Adrenal gland (tissue), 12 donors: ENCODE results near the gene GGT5. TPM values are rescaled to one million over a fixed set of nuclear protein-coding genes. Genes with fewer than 3 reads are reported as not detected.
A peak's percentile ranks its signal among the peaks of the same experiment; 100 is the strongest.
"Not testable (repeated sequence)": the region's sequence is repeated elsewhere in the genome, so short reads cannot be mapped to it uniquely, and the experiment has no call there.

Source experiments
- DNase-seq, 7 donors: peaks; one replicate each; pipeline ENCODE4 v3.0.0-alpha.2; 2019 to 2020
- H3K27ac ChIP-seq, 5 donors: fragments of 200-600 bp; sonication (generic) in 4 of 5; 1 replicate in 3 of 5; 2 replicates in 2 of 5; pipeline versions ENCODE4 v1.5.1 to v1.8.0; 2016 to 2020; ENCODE audit warnings: mild to moderate bottlenecking in 1 of 5
- H3K27me3 ChIP-seq: fragments of 200-600 bp; 2 replicates; pipeline ENCODE4 v1.8.0; 2021
- H3K36me3 ChIP-seq, 2 donors: fragments of 200-600 bp; replicated peaks in 1 of 2; 1 replicate in 1 of 2; 2 replicates in 1 of 2; pipeline versions ENCODE4 v1.5.1 to v1.8.0; 2018 to 2022
- H3K4me1 ChIP-seq, 2 donors: fragments of 200-600 bp; replicated peaks in 1 of 2; 1 replicate in 1 of 2; 2 replicates in 1 of 2; pipeline versions ENCODE4 v1.5.1 to v1.8.0; 2018 to 2021
- H3K4me3 ChIP-seq, 4 donors: fragments of 200-600 bp; sonication (generic) in 3 of 4; one replicate each; pipeline ENCODE4 v1.5.1; 2016 to 2018
- H3K9me3 ChIP-seq, 3 donors: fragments of 200-600 bp; sonication (generic) in 1 of 3; replicated peaks in 1 of 3; 1 replicate in 2 of 3; 2 replicates in 1 of 3; pipeline versions ENCODE4 v1.5.1 to v1.8.0; 2016 to 2021
- POLR2A ChIP-seq, 2 donors: fragments of 450-650 bp; IDR thresholded peaks; one replicate each; pipeline ENCODE4 v1.6.1; 2017; ENCODE audit warnings: antibody characterized with exemption in 2 of 2, mild to moderate bottlenecking in 2 of 2, moderate library complexity in 1 of 2
- WGBS, 4 donors: extraction: QIAGEN DNeasy Blood & Tissue Kit in 2 of 4; methylation state at CpG; one replicate each; pipeline versions ENCODE4 v1.1.5 to v1.1.7; 2013 to 2017; 5-methylcytosine and 5-hydroxymethylcytosine counted together
- intact Hi-C, 2 donors: fragments of 100-400 bp; cut with DNase I; formaldehyde crosslinking; loops; one replicate each; pipeline versions ENCODE4 v1.14.1 to v1.15.0; 2022 to 2023
- polyA plus RNA-seq, 3 donors: library from polyadenylated mRNA; stranded (reverse); fragments of 200-250 nt in 2 of 3; fragments of 350-450 nt in 1 of 3; fragmentation: Illumina TruSeq in 1 of 3; extraction: RNeasy Lipid Tissue Mini Kit (QIAGEN cat#74804) in 1 of 3; gene quantifications; one replicate each; pipeline ENCODE4 v1.2.3, GENCODE V29; 2013 to 2014
- total RNA-seq, 9 donors: library from RNA; depleted of rRNA in 4 of 9; stranded (reverse); fragments of >200 nt in 4 of 9; fragments of 120-200 nt in 1 of 9; fragmentation: NEBNext Ultra II Directional in 1 of 9; extraction: Animal tissue kit (Norgen Biotek cat#: 25700) in 1 of 9; gene quantifications; one replicate each; pipeline versions ENCODE4 v1.1.0 to v1.2.4, GENCODE V29; 2013 to 2023
- TF ChIP-seq, protein P1 (sequence below), 6 experiments: fragments of 450-650 bp in 4 of 6; fragments of 200-600 bp in 2 of 6; sonication (generic) in 1 of 6; IDR thresholded peaks; 1 replicate in 5 of 6; 2 replicates in 1 of 6; pipeline versions ENCODE4 v1.5.1 to v1.8.0; 2016 to 2021; ENCODE audit warnings: antibody characterized with exemption in 6 of 6, mild to moderate bottlenecking in 2 of 6, moderate library complexity in 1 of 6
- donor health status: healthy with polysubstance abuse.
- donor health status: Bipolar disorder and iron deficiency.
- donor health status: DM: yes; HTN: yes; CAD: no.
- donor health status: DM: no; HTN: no; CAD: no.
- donor health status: DM: no; HTN: no; CAD: no.
- donor health status: DM: yes; HTN: yes; CAD: no.

Gene GGT5
- total and polyA plus RNA-seq, 12 donors = 7.5 to 149 (median 78.5) TPM

DNA sequence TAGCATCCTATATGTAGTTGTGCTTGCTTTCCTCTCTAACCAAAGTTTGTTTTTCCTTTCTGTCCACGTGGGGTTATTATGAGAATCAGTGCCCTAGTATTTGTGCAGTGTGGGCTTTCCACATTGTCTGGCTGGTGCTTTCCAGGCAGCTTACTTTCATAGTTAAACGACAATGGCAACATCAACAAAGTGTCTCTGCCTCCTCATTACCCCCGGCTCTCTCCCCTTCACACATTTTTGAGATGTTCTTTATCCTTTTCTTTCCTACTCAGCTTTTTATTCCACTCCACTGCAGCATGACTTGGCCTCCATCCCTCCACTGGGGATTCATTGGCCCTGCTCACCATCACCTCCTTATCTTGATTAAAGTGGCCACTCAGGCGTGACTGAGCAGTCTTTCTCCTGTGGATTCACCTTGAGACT, 44.9 kb upstream of the GGT5 start:
- H3K4me3 ChIP-seq = no peak overlapping the region

DNA sequence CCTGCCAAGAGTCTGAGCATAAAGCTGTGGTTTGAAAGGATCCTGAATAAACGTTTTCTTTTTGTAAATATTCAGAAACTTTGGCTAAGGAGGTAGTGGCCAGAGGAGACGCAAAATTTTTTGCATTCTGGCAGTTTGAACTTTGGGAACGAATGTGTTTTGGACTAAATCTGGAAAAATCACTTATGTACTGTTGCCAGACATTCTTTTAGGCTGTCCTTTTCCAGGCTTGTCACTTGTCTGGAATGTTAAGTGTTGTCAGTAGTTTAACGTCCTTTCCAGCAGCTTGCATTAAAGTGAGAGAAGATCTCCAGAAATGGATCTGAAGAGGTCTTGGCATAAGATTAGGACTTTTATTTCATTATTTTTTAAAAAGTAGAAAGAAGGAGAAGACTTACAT, 44.2 kb upstream of the GGT5 start:
- no peak for DNase-seq
- H3K4me3 ChIP-seq = no peak overlapping the region
- peaks cover 50 to 65% of the 10 kb centered on the region in 2 donors for H3K4me1 ChIP-seq
- no peaks in the 10 kb centered on the region for H3K27me3 ChIP-seq
- H3K36me3 ChIP-seq = no peaks in the 10 kb centered on the region
- intact Hi-C loops = no loop called here
- 9 to 19% (median 15%) methylated on average over 4 of the region's 4 CpGs for WGBS, 4 donors
- TF ChIP-seq POLR2A (IDR thresholded peaks at IDR 0.05) = peak in 1 of 2 donors; percentile 36
- TF ChIP-seq, protein P1, sequence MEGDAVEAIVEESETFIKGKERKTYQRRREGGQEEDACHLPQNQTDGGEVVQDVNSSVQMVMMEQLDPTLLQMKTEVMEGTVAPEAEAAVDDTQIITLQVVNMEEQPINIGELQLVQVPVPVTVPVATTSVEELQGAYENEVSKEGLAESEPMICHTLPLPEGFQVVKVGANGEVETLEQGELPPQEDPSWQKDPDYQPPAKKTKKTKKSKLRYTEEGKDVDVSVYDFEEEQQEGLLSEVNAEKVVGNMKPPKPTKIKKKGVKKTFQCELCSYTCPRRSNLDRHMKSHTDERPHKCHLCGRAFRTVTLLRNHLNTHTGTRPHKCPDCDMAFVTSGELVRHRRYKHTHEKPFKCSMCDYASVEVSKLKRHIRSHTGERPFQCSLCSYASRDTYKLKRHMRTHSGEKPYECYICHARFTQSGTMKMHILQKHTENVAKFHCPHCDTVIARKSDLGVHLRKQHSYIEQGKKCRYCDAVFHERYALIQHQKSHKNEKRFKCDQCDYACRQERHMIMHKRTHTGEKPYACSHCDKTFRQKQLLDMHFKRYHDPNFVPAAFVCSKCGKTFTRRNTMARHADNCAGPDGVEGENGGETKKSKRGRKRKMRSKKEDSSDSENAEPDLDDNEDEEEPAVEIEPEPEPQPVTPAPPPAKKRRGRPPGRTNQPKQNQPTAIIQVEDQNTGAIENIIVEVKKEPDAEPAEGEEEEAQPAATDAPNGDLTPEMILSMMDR (IDR thresholded peaks at IDR 0.05) = no peak
- peak overlapping the region in 4 of 5 donors; percentile 67 to 77 (median 68) for H3K27ac ChIP-seq
- H3K9me3 ChIP-seq = no peaks in the 10 kb centered on the region

More for the DNA sequence above, 44.9 kb upstream of the GGT5 start:
- Histone ChIP-seq H3K36me3 (no peaks in the 10 kb centered on the region), H3K4me1 (peaks cover 50 to 61% of the 10 kb centered on the region in 2 donors), H3K27ac (peak overlapping the region; percentile 32 to 77 (median 67)), H3K27me3 (no peaks in the 10 kb centered on the region), H3K9me3 (no peaks in the 10 kb centered on the region)
- peak in 1 of 7 donors; percentile 26 for DNase-seq
- TF ChIP-seq, protein P1 (IDR thresholded peaks at IDR 0.05) = no peak
- TF ChIP-seq POLR2A (IDR thresholded peaks at IDR 0.05) = no peak
- 23 to 39% (median 29%) methylated on average over 4 of the region's 4 CpGs for WGBS, 4 donors
- intact Hi-C loops = no loop called here

DNA sequence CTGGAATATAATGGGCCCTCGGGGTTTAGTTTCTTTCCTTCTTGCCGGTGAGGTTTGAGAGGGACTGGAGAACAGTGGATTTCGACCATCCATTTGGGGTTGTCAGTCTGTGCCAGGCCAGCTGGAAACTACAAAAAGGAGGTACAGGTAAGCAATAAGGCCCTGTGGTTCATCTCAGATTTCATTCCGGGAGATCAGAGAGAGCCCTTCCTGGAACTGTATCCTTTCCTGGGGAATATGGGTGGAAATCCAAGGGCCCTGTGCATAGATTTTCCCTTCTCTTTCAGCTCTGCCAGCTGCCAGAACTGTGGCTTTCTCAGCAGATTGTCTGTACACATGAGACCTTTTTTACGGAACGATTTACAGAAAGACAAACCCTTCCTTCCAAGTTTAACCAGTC, 42.9 kb upstream of the GGT5 start:
- Histone ChIP-seq H3K27ac (peak overlapping the region in 2 of 5 donors; percentile 40 to 70), H3K4me1 (peaks cover 50 to 60% of the 10 kb centered on the region in 2 donors)
- H3K9me3 ChIP-seq, H3K36me3 ChIP-seq, DNase-seq, H3K27me3 ChIP-seq, intact Hi-C loops, H3K4me3 ChIP-seq: not testable (repeated sequence)
- WGBS, 4 donors = 79 to 98% (median 84%) methylated on average over 3 to 6 of the region's 6 CpGs

DNA sequence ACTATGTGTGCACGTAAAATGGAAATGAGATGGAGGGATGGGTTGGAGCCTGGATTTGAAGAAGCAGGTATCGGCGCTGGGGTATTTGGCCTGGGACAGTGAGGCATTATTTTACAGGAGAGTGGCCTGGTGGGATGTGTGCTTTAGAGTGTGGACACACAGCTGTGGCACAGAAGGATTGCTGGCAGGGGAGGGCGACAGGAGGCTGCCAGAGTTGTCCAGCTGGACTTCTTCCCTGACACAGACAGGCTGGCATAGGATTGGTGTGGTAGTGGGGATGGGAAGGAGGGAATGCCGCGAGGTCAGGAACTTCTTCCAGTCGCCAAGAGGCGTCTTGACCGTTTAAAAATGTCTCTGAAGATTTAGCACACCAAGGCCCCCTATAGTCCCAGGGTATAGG, 42.3 kb upstream of the GGT5 start:
- DNase-seq, H3K36me3 ChIP-seq, H3K4me3 ChIP-seq, H3K9me3 ChIP-seq, intact Hi-C loops, H3K27me3 ChIP-seq: not testable (repeated sequence)
- Histone ChIP-seq H3K4me1 (peaks cover 50 to 59% of the 10 kb centered on the region in 2 donors), H3K27ac (peak overlapping the region in 1 of 5 donors; percentile 40)
- 84 to 90% (median 86%) methylated on average over 4 to 8 of the region's 9 CpGs for WGBS, 4 donors

DNA sequence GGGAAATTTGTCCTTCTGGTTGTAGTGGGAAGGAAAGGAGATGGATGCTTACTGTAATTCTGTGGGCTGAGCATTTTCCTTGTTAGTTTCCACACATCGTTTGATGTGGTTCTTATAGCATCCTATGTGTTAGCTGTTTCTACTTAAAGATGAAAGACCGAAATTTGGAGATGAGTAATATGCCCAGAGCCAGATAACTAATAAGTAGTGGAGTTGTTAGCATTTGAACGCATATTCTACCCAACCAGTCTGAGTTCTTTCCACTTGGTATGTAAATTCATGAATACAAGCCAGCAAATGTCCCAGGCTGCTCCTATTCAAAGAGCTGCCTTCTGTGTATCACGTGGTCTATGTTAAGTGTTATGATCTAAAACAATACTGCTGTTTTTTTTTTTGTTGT, 40.4 kb upstream of the GGT5 start:
- no peak overlapping the region for H3K27ac ChIP-seq
- no peaks in the 10 kb centered on the region for H3K27me3 ChIP-seq
- H3K9me3 ChIP-seq = no peaks in the 10 kb centered on the region
- peaks cover 34 to 46% of the 10 kb centered on the region in 2 donors for H3K4me1 ChIP-seq
- intact Hi-C loops = no loop called here
- no peak for TF ChIP-seq POLR2A (IDR thresholded peaks at IDR 0.05)
- TF ChIP-seq, protein P1 (IDR thresholded peaks at IDR 0.05) = no peak
- 74 to 82% (median 78%) methylated on average over 4 of the region's 4 CpGs for WGBS, 4 donors
- no peak for DNase-seq
- H3K4me3 ChIP-seq = no peak overlapping the region
- no peaks in the 10 kb centered on the region for H3K36me3 ChIP-seq
